ENCODE measurements around the gene ADAMTS14.

Gene ADAMTS14

GRCh38 chr10:70775679-70776454 is 103.6 kb downstream of the ADAMTS14 start:
- DNase-seq: no peak

DNA sequence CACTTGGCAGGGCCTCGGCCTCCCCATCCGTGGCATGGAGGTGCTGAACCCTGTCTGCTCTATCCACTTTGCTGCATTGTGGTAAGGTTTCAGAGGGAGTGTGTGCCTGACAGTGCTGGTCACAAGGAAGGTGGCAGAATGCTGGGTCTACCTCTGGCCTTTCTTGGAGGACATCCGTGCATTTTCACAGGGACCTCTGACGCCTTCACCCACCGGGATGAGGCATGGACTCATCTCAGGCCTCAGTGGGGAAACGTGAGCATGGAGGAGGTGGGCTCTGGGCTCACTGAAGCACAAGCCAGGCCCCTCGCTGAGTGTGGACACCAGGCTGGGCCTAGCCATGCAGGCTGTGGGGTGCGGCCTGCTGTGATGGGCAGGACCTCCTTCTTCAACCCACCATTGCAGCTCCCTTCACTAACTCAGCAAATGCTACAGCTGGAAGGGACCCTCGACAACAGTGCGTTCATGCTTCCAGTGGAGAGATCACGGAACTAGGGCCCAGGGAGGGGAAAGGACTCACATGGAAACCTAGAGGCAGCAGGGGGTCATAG is 104.2 kb downstream of the ADAMTS14 start:
- no peak for DNase-seq

- DNase-seq: no peak
These were observed 105.0 kb downstream of the ADAMTS14 start for GRCh38 chr10:70777063-70777875.

- no peak for DNase-seq
These were observed 106.1 kb downstream of the ADAMTS14 start for GRCh38 chr10:70778267-70778924.

DNA sequence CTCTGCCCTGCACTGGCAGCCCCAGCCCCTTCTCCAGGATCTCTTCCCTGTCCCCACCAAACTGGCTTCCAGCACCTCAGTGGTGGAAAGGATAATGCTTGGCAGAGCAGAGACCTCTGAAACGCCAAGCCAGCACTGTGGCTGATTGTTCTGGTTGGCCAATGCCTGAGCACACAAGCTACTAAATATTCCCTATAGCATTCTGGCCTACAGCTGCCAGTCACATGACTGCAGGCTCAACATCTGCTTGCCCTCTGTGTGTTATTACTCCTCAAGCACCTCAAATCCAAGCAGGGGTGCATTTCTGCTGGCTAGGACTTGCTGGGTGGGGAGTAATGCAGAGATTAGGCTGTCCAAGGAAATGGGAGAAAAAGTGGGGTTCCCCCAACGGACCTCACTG is 106.8 kb downstream of the ADAMTS14 start:
- no peak for DNase-seq

DNA sequence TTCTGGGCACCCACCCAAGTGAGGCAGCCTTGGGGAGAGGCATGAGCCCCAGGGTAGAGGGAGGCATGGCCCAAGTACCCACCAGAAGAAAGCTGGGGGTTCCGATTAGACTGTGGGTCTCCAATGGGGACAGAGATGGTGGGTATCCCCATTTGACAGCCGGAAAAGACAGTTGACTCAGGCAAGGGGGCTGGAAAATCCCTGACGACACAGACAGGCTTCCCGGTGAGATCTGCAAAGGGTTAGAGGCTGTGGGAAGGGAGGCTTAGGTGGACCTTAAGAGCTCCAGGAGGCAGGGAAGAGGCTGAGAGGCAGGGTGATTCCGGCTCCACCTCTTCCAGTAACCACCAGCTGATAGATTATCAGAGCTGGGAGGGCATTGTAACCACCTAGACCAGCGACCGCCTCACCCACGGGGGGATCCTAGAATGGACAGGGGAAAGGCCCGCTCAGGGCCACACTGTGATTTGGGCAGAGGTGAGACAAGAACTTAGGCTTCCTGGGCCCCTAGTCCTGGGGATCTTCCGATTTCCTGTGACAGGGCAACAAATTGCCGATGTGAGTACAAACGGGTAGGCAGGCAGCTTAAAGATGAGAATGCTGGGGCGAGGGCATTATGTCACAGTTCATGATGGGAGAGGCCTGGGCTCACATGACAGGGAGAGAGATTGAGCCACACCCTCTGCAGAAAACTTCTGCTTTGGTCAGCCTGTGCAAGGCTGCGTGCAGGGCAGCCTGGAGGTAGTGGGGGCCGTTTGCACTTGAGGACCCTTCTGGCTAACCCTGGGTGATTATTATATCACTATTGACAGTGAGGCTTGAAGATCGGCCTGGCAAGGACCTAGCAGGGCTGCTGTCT is 107.4 kb downstream of the ADAMTS14 start:
- DNase-seq: no peak

GRCh38 chr10:70780370-70780760 is 108.1 kb downstream of the ADAMTS14 start:
- DNase-seq: no peak

GRCh38 chr10:70780772-70781171 is 108.5 kb downstream of the ADAMTS14 start:
- no peak for DNase-seq

DNA sequence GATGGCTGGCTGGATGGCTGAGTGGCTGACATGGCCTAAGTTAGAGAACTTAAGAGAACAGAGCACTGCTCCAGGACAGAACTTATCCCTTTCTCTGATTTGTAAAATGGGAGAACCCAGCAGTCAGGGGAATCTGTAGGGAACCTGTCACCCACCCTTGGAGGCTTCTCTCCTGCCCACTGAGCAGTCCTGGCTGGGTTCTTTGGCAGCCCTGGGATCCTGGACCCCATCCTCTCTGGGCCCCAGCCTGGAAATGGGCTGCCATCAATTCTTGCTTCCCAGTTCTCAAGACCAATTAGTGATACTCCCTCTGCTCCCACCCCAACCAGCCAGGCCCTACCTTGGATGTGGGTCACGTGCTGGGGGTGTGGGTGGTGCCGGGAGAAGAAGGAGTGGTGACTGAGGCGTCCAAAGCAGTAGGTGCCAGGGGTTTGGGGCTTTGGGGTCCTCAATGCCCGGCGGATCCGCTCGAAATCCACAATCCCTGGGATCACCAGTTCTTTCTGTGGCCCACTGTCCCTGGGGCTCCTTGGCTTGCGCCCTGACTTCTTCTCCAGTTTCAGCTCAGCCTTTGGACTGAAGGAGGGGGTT is 109.2 kb downstream of the ADAMTS14 start:
- DNase-seq: no peak

DNA sequence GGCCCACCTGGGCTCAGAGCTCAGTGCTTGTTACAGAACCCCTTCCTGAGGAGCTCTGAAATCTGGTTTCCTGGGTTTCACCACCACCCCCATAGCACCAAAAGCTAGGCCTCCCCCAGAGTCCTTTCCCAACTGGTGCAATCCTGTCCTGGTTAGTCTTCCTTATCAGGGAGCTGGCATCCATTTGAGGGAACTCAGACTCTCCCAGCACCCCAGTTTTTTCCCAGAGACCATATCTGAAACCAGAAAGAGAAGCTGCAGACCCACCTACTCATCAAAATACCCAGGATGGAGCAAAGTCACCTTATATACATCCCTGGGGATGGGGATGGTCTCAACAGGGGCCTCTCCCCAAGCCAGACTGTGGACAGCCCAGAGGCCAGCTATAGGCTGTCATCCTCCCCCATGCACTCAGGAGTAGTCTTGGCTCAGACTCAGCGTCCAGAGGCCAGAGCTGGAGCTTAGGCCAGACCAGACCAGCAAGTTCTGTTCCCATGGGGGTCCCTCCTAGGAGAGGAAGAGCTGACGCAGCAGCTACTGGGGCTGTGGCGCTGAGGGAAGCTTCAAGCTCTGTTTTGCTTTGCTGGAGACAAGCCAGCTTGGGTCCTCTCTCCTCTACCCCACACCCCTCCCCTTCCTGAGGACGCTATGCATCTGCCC is 109.9 kb downstream of the ADAMTS14 start:
- no peak for DNase-seq

GRCh38 chr10:70782746-70783680 is 110.7 kb downstream of the ADAMTS14 start:
- DNase-seq: no peak

GRCh38 chr10:70784016-70784415 is 111.7 kb downstream of the ADAMTS14 start:
- DNase-seq: no peak

DNA sequence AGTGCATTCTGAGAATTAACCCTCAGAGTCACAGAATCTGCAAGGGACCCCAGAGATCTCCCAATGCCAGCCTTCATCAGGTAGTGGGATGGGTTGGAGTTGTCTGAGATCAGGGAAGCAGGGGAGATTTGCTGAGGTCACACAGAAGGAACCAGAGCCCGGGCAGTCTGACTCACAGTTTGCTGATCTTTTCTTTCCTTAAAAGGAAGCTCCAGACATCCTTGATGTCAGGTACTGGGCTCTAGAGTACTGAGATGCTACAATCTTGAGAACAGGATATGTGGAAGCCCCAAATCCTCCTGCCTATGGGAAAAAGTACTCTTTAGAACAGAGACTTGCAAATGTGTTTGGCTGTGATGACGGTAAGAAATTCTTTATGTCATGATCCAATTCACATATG is 112.2 kb downstream of the ADAMTS14 start:
- no peak for DNase-seq

- DNase-seq: no peak
These were observed 112.9 kb downstream of the ADAMTS14 start, which contains the start of gene TBATA for GRCh38 chr10:70785190-70785589. TSS of gene TBATA (minus strand) at chr10:70785377. CDS start at chr10:70783379, 1,998 bp downstream.

GRCh38 chr10:70786799-70787415 is 114.6 kb downstream of the ADAMTS14 start:
- DNase-seq: no peak

DNA sequence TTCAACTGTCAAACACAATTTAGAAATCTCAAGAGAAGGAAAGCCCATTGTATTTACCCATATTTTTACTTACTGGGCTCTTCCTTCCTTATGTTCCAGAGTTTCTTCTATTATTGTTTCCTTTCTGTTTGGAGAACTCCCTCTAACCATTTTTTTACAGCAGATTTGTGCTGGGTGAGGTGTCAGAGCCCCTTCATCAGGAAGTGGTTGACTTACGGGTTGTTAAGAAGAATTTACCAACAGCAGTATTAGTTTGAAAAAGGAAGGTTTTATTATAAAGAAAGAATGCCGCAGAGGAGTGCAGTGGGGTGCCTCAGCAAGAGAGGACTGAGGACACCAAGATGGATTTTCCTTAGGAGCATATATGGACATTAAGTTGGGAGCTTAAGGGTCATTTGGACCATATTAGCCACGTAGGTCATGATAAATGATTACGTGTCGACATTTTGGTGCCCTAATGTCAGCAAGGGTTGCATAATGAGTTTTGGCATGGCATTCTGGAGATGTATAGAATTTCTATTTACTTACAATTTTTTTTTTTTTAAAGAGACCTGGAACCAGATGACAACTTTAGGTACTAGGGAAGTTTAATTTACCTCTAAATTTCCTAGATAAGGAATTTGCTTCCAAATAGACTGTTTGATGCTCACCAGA is 119.2 kb downstream of the ADAMTS14 start:
- DNase-seq: no peak

DNA sequence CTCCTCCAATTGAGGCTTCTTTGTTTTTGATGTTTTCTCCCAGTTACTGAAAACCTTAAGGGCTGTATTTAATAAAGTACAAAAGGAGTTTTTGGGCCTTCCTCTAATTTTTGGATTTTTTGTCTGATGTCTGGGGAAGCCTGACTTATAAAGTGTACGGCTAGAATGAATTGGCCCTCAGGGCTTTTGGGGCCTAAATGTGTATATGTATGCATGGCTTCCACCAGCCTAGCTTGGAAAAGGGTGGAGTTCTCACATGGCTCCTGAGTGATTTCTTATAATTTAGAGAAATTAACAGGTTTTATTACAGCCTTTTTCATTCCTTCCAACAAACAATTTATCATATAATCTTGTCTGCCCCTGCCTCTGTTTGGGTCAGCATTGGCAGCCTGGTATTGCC is 123.3 kb downstream of the ADAMTS14 start:
- DNase-seq: no peak

DNA sequence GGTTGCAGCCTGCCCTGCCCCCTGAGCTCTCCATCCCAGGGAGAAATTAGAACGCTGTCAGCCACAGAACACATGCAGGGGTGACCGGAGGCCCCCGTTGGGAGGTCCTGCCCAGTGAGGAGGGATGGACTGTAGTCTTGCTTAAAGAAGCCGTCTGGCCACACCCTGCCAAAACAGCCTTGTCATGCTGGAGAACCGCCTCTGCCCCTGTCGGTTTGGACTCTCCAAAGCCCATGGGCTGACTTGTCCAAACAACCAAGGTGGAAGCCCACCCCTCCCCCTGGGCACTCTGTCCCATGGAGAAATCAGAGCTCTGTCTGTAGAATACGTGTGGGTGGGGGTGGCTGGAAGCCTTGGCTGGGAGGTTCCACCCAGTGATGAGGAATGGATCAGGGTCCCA is 125.5 kb downstream of the ADAMTS14 start:
- no peak for DNase-seq

DNA sequence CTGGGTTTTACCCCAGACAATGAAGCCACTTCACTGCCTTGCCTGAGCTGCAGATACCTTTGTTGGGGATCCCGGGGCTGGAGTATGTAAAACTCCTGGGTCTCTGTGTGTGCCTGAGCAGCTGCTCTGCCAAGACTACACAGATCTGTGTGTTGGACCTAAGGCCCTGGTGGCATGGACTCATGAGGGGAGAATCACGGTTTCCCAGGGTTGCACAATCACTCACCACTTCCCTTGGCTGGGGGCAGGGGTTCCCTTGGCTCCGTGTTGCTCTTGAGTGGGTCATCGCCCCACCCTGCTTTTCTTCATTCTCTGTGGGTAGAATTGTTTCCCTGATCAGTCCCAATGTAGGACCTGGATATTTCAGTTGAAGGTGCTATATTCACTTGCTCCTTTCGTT is 126.8 kb downstream of the ADAMTS14 start:
- DNase-seq: no peak

All from NCI-H1105 treated with DMSO at 0.1 percent for 48 hours (cell line).